Activated effector memory CD4-positive, alpha-beta T cell treated with Interleukin-2 at 50 U/mL for 16 hours (primary cell): Measurements from ENCODE around the gene NCOA1.
A peak's percentile ranks its signal among the peaks of the same experiment; 100 is the strongest.
"Not testable (repeated sequence)": the region's sequence is repeated elsewhere in the genome, so short reads cannot be mapped to it uniquely, and the experiment has no call there.

Experiments
- DNase-seq: peaks from one replicate; pipeline ENCODE4 v3.0.0-alpha.2; 2020

Gene NCOA1

DNA sequence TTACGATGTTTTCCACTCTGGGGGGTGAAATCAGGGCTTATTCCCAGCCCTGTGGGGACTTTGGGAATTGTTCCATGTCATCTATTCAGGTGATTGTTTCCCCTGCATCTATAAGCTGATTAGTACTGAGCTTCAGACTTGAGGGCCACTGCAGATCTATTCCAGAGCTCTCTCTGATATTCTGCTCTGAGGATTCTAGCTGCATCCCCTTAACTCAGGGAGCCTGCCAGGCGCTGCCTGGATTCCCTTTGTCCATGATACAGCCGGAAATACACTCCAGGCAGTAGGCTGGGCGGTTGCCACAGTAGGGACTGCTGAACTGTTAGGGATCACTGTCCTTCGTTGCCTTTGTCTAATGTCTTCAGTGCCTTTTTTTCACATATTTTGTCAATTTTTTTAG is 270.8 kb downstream of the NCOA1 start:
- no peak for DNase-seq

- no peak for DNase-seq
Observed at GRCh38 chr2:24762518-24762917, 271.5 kb downstream of the NCOA1 start.

DNA sequence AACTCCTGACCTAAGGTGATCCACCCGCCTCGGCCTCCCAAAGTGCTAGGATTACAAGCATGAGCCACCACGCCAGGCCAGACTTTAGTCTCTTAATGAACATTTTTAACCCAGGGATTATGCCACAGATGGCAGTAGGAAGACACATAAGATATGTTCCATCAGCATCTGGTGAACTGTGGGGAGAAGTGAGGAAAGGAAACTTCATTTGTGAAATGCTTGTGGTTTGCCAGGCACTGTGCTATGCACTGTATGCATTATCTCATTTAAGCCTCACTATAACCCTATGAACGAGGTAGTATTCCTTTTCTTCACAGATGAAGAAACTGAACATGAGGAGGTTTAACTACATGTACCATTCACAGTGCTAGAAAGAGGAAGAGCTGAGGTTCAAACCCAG is 272.8 kb downstream of the NCOA1 start:
- no peak for DNase-seq

GRCh38 chr2:24766609-24767008 is 275.6 kb downstream of the NCOA1 start:
- no peak for DNase-seq

DNA sequence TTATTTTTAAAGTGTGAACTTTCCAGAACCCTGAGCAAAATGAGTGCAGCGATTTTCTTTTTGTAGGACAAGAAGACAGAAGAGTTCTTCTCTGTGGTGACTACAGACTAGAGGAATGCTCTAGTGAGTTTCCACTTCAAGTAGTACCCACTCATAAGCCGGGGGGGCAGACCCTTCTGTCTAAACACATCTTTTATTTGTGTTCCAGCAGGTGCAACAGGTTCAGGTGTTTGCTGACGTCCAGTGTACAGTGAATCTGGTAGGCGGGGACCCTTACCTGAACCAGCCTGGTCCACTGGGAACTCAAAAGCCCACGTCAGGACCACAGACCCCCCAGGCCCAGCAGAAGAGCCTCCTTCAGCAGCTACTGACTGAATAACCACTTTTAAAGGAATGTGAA is 277.0 kb downstream of the NCOA1 start:
- no peak for DNase-seq

GRCh38 chr2:24768601-24769000 is 277.5 kb downstream of the NCOA1 start:
- no peak for DNase-seq

DNA sequence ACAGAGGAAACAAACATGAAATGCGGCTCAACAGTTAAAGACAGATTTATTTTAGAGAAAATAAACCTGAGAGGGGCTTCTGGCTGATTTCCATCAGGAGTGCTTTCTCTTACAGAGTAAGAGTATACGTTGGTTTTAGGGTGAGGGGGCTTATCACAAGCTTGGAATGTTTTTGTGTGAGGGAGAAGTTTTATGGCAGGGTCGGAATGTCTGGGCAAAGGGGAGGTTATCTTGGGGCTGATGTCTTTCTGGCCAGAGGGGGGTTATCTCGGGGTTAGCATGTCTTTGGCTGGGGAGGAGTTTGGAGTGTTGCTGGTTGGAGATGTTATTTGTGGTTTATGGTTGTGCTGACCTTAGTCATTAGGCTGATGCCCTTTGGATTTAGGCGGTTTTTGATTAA is 280.0 kb downstream of the NCOA1 start:
- DNase-seq: no peak

GRCh38 chr2:24771764-24772586 is 280.9 kb downstream of the NCOA1 start:
- DNase-seq: no peak

DNA sequence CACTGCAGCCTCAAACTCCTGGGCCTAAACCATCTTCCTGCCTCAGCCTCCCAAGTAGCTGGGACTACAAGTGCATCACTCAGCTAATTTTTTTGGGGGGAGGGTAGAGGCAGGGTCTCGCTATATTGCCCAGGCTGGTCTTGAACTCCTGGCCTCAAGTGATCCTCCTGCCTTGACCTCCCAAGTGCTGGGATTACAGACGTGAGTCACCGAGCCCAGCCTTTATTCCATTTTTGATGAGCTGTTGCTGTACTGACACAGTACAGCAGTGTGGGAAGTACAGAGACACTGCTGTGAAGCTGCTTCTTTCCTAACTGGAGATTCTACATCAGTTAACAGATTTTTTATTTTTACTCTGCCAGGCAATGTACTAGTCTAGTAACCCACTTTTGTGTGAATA is 283.3 kb downstream of the NCOA1 start:
- DNase-seq: no peak

DNA sequence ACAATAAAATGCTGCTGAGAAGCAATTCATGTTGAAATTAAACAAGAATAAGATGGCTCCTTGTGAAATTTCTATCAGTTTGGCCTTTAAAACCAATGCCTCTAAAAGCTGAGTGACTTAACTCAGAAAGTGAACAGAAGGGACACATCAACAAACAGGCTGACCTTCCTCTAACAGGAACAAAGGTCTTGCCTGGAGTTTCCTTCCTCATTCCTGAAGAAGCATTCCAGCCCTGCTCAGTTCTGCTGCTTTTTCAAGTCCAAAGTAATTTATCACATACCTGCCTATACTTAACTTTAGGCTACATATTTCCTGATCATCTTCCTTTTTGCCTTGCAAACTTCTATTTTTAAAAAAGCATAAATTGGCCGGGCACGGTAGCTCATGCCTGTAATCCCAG is 288.1 kb downstream of the NCOA1 start:
- DNase-seq: no peak

GRCh38 chr2:24783641-24784040 is 292.6 kb downstream of the NCOA1 start:
- DNase-seq: no peak

DNA sequence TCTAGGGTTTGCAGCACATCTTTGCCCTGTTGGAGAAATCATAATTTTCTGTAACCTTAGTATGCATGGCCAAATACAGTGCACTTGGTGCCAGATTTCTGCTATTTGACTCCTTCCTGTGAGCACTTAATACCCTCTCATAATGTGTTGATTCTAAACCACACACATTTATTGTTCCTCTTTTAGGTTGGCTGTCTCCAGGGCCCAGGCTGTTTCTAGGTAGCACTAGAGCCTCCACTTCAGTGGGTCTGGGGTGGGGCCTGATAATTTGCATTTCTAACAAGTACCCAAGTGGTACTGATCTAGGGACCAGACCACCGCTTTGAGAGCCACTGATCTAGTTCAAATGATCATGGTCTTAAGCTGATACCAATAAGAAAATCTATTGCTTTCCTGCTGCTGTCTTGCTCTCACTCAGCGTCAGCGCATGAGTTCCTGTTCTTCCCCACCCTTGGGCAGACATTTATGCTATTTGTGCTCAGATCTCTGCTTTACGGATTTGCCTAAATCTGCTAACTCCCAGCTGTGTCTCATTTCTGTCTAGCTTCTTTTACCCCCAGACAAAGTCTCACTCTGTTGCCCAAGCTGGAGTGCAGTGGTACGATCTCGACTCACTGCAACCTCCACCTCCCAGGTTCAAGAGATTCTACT is 294.7 kb downstream of the NCOA1 start:
- no peak for DNase-seq

DNA sequence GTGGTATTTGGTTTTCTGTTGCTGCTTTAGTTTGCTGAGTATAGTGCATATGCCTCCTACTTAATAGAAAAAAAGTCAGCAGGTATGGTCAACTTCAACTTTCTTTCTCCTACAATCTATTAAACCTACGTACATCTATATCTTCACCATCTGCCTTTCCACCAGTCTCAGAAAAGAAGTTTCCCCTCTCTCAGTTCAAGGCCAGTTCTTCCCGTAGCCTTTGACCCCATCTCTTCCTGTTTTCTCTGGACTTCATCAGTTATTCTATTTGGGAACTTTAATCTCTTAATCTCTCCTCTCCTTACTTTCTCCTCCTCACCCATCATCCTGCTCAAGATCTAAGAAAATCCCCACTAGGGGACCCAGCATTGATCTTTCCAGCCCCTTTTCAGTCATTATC is 296.5 kb downstream of the NCOA1 start:
- DNase-seq: no peak

DNA sequence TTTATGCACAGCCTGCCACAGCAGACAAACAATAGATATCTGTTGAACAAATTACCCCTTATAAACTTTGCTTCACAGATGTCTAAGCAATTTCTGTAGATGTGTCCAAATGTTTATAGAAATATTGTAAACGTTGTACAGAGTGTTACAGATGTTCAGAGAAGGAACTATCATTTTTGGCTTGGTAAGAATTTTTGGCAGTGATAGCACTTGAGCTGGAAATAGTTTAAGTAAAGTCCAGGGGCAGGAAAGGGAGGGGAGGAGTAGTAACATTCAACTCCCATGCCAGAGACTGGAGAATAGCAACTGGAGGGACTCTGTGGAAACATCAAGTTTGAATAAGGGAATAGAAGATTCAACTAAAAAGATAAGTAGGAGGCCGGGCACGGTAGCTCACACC is 297.8 kb downstream of the NCOA1 start:
- DNase-seq: no peak

GRCh38 chr2:24791452-24791851 is 300.4 kb downstream of the NCOA1 start:
- no peak for DNase-seq

- no peak for DNase-seq
Observed at GRCh38 chr2:24792542-24792873, 301.5 kb downstream of the NCOA1 start.

DNA sequence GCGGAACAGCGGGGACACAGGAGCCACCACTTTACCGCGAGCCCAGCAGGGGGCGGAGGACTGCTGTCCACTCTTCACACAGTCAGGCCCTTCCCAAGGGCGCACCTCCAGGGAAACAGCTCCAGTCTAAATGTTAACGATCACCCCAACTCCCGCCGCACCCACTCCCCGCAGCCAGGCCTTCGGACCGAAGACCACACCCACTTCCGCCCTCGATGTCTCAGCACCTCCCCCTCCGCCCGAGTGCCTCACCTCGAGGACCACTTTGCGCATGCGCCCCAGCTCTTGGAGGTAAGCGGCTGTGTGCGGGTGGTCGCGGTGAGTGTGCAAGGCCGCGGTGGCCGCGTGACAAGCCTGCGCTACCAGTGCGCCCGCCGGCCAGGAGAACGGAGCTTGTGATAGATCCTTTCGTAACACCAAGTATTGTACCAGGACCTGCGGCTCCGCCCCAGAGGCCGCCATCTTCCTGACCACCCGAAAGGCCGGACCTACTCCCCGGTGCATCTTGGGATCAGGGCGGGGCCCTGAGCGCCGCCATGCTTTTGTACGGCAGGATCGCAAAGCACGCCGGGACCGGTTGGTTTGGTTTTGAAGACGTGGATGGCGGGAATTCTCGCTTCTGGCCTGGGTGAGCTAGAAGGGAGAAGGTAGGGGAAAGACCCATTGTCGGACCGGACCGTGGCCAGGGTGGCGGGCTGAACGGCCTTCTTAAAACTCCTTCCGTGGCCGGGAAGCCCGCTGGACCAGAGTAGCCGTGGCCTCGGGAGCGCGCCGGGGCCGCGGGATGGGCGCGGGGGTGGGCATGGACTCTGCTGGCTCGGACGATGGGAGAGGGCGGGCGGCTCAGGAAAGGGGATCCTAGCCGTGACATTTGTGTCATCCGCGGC is 302.1 kb downstream of the NCOA1 start, which contains the start of the genes CENPO and PTRHD1:
Gene CENPO, plus strand, starts transcription at position 552 of the 887 bp plus-strand sequence. CDS start 495 bp downstream, outside the sequence.
Gene PTRHD1, minus strand, starts transcription at position 518 of the 887 bp plus-strand sequence. Its CDS starts 14 bp downstream, at position 504.
- DNase-seq: peak; percentile 92

DNA sequence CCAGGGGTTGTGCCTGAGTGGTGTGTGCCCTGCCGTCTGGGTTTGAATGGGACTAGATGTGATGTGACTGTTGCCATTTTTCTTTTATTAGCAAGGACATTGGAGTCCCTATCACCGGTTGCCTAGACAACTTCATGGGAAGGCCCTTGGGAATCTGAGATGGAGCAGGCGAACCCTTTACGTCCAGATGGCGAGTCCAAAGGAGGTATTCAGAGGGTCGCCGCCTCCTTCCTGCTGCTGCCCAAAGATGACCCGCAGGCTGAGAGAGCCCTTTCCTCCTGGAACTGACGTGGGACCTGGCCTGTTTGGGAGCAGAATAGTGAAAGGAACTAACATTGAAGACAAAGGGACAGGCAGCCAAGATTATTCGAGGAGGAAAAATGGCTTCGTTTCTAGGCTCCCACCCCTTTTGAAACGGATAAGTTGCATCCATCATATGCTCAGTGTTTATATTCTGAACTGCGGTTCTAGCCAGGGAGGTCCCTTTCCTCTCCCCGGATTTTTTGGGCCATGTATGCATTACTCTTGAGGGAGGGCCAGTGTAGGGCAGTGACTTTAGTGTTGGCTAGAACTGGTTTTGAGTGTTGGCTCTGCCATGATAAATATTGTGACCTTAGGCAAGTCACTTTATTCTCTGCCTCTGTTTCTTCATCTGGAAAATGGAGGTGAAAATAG is 302.8 kb downstream of the NCOA1 start:
- DNase-seq: no peak

- DNase-seq: no peak
Observed at GRCh38 chr2:24797644-24798043, 306.6 kb downstream of the NCOA1 start.

- DNase-seq: not testable (repeated sequence)
Observed at GRCh38 chr2:24800487-24800886, 309.4 kb downstream of the NCOA1 start.

- DNase-seq: not testable (repeated sequence)
Observed at GRCh38 chr2:24805811-24806660, 315.0 kb downstream of the NCOA1 start.

DNA sequence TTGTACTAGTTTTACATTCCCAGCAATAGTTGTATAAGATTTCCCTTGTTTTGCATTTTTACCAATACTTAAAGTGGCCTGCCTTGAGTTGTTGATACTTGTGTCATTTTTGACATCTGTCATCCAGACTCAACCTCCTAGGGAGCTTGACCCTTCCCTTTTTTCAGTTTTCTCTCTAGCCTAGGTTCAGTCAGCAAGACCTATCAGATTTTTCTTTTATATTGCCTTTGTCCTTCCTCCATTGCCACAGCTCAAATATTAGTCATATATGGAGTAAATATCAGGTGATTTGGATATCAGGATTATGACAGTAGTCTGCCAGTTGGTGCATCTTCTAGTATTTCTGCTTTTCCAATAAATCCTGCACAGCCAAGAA is 315.6 kb downstream of the NCOA1 start:
- DNase-seq: no peak
